ENCODE measurements around the gene ACOT11.

ACOT11 gene

GRCh38 chr1:54583871-54584270 lies 35.8 kb downstream of the ACOT11 start:
- in situ Hi-C loops (cut with MboI; ENCODE audit: low sequenced_read_pairs), result no loop called here

- in situ Hi-C loops (cut with MboI; ENCODE audit: low sequenced_read_pairs), result no loop called here
Observed at GRCh38 chr1:54584575-54584974, 36.5 kb downstream of the ACOT11 start.

- in situ Hi-C loops (cut with MboI; ENCODE audit: low sequenced_read_pairs), result no loop called here
Observed at GRCh38 chr1:54585181-54586066, 37.4 kb downstream of the ACOT11 start.

GRCh38 chr1:54588377-54588776 lies 40.3 kb downstream of the ACOT11 start:
- in situ Hi-C loops (cut with MboI; ENCODE audit: low sequenced_read_pairs), result no loop called here

GRCh38 chr1:54591127-54591756 lies 43.2 kb downstream of the ACOT11 start:
- in situ Hi-C loops (cut with MboI; ENCODE audit: low sequenced_read_pairs), result no loop called here

- in situ Hi-C loops (cut with MboI; ENCODE audit: low sequenced_read_pairs), result no loop called here
Observed at GRCh38 chr1:54593571-54594160, 45.6 kb downstream of the ACOT11 start.

GRCh38 chr1:54594463-54594862 lies 46.4 kb downstream of the ACOT11 start:
- in situ Hi-C loops (cut with MboI; ENCODE audit: low sequenced_read_pairs), result no loop called here

GRCh38 chr1:54595956-54596498 lies 48.0 kb downstream of the ACOT11 start:
- in situ Hi-C loops (cut with MboI; ENCODE audit: low sequenced_read_pairs), result no loop called here

GRCh38 chr1:54596756-54597155 lies 48.7 kb downstream of the ACOT11 start:
- in situ Hi-C loops (cut with MboI; ENCODE audit: low sequenced_read_pairs), result no loop called here

GRCh38 chr1:54597455-54598030 lies 49.5 kb downstream of the ACOT11 start:
- in situ Hi-C loops (cut with MboI; ENCODE audit: low sequenced_read_pairs), result no loop called here

GRCh38 chr1:54599211-54599823 lies 51.3 kb downstream of the ACOT11 start:
- in situ Hi-C loops (cut with MboI; ENCODE audit: low sequenced_read_pairs), result no loop called here

GRCh38 chr1:54600947-54601721 lies 53.1 kb downstream of the ACOT11 start:
- in situ Hi-C loops (cut with MboI; ENCODE audit: low sequenced_read_pairs), result no loop called here

- in situ Hi-C loops (cut with MboI; ENCODE audit: low sequenced_read_pairs), result no loop called here
Observed at GRCh38 chr1:54601730-54602129, 53.7 kb downstream of the ACOT11 start.

GRCh38 chr1:54602554-54602953 lies 54.5 kb downstream of the ACOT11 start:
- in situ Hi-C loops (cut with MboI; ENCODE audit: low sequenced_read_pairs), result no loop called here

- in situ Hi-C loops (cut with MboI; ENCODE audit: low sequenced_read_pairs), result no loop called here
Observed at GRCh38 chr1:54603241-54603640, 55.2 kb downstream of the ACOT11 start.

- in situ Hi-C loops (cut with MboI; ENCODE audit: low sequenced_read_pairs), result no loop called here
Observed at GRCh38 chr1:54604051-54604450, 56.0 kb downstream of the ACOT11 start.

GRCh38 chr1:54604572-54605370 lies 56.7 kb downstream of the ACOT11 start:
- in situ Hi-C loops (cut with MboI; ENCODE audit: low sequenced_read_pairs), result no loop called here

GRCh38 chr1:54606096-54606989 lies 58.3 kb downstream of the ACOT11 start:
- in situ Hi-C loops (cut with MboI; ENCODE audit: low sequenced_read_pairs), result no loop called here

All from HL-60/S4 treated with phorbol 12-myristate 13-acetate at 8.2 ng/mL for 4 days and 3 days (cell line).